ENCODE data around the gene WDR26.

GRCh38 chr1:224450561-224451350 lies 16.2 kb upstream of the WDR26 start:
- no peak for TF ChIP-seq EZH2phosphoT487 (IDR thresholded peaks at IDR 0.05; ENCODE audit: insufficient read depth, low read depth)
- no peak for TF ChIP-seq EZH2 (IDR thresholded peaks at IDR 0.05; ENCODE audit: insufficient read depth, poor library complexity, severe bottlenecking)
